Small intestine (tissue), 7 donors: ENCODE measurements around the gene RALY. TPM values are rescaled to one million over a fixed set of nuclear protein-coding genes. Genes with fewer than 3 reads are reported as not detected.

ENCODE experiments used
- DNase-seq, 2 donors: peaks; one replicate each; pipeline versions ENCODE4 v3.0.0 to v3.0.0-alpha.2; 2013
- FAIRE-seq: peaks from 2 replicates; lab custom pipeline; 2012; peaks lifted over from hg19 to GRCh38; lab: Jason Lieb, UNC
- H3K27ac ChIP-seq, 3 donors: one replicate each; pipeline ENCODE4 v1.5.1; 2013; ENCODE audit warnings: low read length in 2 of 3, mild to moderate bottlenecking in 2 of 3, control low read depth in 1 of 3, inconsistent platforms in 1 of 3, low read depth in 1 of 3, moderate library complexity in 1 of 3
- H3K27me3 ChIP-seq, 3 donors: one replicate each; pipeline ENCODE4 v1.6.1; 2013; ENCODE audit warnings: low read length in 3 of 3, inconsistent platforms in 1 of 3; ENCODE audit not compliant: control insufficient read depth in 3 of 3, insufficient read depth in 3 of 3
- H3K36me3 ChIP-seq, 3 donors: one replicate each; pipeline ENCODE4 v1.6.1; 2013; ENCODE audit warnings: low read length in 3 of 3, inconsistent platforms in 1 of 3, low read depth in 1 of 3, mild to moderate bottlenecking in 1 of 3, moderate library complexity in 1 of 3; ENCODE audit not compliant: control insufficient read depth in 3 of 3, insufficient read depth in 2 of 3
- H3K4me1 ChIP-seq, 3 donors: one replicate each; pipeline ENCODE4 v1.6.1; 2013; ENCODE audit warnings: low read length in 2 of 3, inconsistent platforms in 1 of 3, low read depth in 1 of 3, mild to moderate bottlenecking in 1 of 3, moderate library complexity in 1 of 3; ENCODE audit not compliant: control insufficient read depth in 3 of 3, insufficient read depth in 2 of 3
- H3K4me3 ChIP-seq, 3 donors: one replicate each; pipeline ENCODE4 v1.5.1; 2013; ENCODE audit warnings: low read length in 3 of 3, control low read depth in 1 of 3, inconsistent platforms in 1 of 3, low read depth in 1 of 3, mild to moderate bottlenecking in 1 of 3, moderate library complexity in 1 of 3
- H3K9me3 ChIP-seq, 2 donors: one replicate each; pipeline ENCODE4 v1.6.1; 2013; ENCODE audit warnings: low read depth in 1 of 2, low read length in 1 of 2; ENCODE audit not compliant: control insufficient read depth in 2 of 2, insufficient read depth in 1 of 2
- WGBS, 3 donors: extraction: QIAGEN DNeasy Blood & Tissue Kit; methylation state at CpG; one replicate each; pipeline ENCODE4 v1.1.7; 2013; 5-methylcytosine and 5-hydroxymethylcytosine counted together
- polyA plus RNA-seq, 4 donors: library from polyadenylated mRNA; stranded (reverse) in 3 of 4; unstranded in 1 of 4; fragments of 200-250 nt in 3 of 4; fragments of 120-200 nt in 1 of 4; gene quantifications; one replicate each; pipeline versions ENCODE4 v1.2.1 to v1.2.3, GENCODE V29; 2013
- donor health status: healthy with polysubstance abuse.
- donor health status: control.
- donor health status: control.
- donor health status: Bipolar disorder and iron deficiency.
- donor health status: healthy.

The RALY gene
- polyA plus RNA-seq, 4 donors = 108 to 166 (median 145) TPM

DNA sequence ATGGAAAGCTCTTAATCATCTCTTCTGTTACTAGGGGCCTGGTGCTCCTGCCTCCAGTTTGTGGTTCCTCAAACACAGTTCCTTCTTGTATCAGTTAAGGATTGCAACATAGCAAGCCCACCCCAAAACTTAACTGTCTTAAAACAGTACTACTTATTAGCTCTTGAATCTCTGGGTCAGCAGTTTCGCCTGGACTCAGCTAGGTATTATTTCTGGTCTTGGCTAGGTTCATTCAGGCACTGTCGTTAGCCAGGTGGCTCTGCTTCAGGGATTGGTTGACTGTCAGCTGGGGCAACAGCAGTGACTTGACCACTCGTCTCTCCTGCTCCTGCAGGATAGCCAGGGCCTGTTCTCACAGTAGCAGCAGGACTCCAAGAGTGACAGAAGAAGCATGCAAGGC, 30.0 kb upstream of the RALY start:
- Histone ChIP-seq H3K9me3 (peaks cover 0 to 4% of the 10 kb centered on the region in 2 donors), H3K4me1 (no peaks in the 10 kb centered on the region), H3K27ac (no peak overlapping the region), H3K27me3 (no peaks in the 10 kb centered on the region), H3K4me3 (no peak overlapping the region), H3K36me3 (no peaks in the 10 kb centered on the region)
- DNase-seq (no peak), FAIRE-seq (no peak)
- WGBS, 3 donors = 74 to 83% (median 77%) methylated on average over 3 of the region's 3 CpGs

DNA sequence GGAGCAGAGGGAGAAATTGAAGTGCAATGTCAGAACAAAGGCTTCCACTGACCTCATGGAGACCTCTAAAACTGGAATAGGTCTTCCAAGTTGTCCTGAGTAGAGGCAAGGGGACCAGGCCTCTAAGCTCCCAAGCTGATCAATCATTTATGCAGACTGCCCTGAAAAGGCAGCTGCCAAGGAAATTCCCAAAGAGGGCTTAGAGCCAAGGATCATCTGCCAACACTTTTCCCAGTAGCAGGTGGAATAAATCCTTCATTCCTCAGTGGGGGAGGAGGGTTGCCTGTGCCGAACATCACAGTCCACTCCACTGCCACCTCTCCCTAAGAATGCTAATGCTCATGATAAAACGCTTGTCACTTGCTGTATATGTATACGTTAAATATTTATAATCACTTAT, 29.3 kb upstream of the RALY start:
- H3K4me3 ChIP-seq = no peak overlapping the region
- H3K27ac ChIP-seq = no peak overlapping the region
- 71 to 77% (median 75%) methylated on average over 3 of the region's 3 CpGs for WGBS, 3 donors
- DNase-seq = no peak
- no peak for FAIRE-seq
- H3K27me3 ChIP-seq = no peaks in the 10 kb centered on the region
- H3K36me3 ChIP-seq = no peaks in the 10 kb centered on the region
- peaks cover 0 to 4% of the 10 kb centered on the region in 2 donors for H3K9me3 ChIP-seq
- no peaks in the 10 kb centered on the region for H3K4me1 ChIP-seq

DNA sequence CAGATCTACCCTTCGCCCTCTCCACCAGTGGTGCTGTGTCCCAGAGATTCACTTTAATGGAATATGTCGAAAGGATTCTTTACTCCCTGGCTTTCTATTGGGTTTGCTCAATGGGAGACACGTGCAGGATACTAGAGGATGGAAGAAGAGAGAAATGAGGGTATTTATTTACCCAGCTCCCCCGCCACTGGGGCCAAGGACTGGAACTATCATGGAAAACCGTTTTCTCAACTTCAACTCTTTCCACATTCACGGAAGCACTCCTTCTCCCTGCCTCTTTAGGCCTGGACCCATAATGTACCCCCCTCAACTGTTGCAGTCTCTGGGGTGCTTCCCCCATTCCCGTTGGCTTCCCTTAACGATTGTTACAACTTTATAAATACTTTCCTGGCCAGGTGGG, 26.6 kb upstream of the RALY start:
- Histone ChIP-seq H3K36me3 (no peaks in the 10 kb centered on the region), H3K27me3 (no peaks in the 10 kb centered on the region), H3K27ac (no peak overlapping the region), H3K4me3 (no peak overlapping the region), H3K4me1 (no peaks in the 10 kb centered on the region), H3K9me3 (peaks cover 0 to 7% of the 10 kb centered on the region in 2 donors)
- FAIRE-seq = no peak
- no peak for DNase-seq
- WGBS, 3 donors = 89 to 92% (median 90%) methylated on average over 8 of the region's 8 CpGs

DNA sequence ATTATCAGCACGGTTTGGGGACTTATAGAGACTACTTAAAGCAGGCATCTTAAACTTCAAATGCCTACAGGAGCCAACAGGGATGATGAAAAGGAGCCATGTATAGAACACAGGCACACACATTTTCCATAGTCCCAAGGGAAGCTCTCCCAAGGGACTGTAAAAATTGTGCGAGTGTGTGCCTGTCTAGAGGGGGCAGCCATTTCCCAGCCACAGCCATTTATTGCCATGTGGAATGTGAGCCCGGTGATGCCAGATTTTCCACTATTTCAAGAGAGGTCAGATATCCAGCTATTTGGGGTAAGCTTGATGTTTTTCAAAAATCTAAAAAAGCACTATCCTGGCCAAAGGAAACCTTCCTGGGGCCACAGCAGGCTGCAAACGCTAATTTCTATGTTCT, 24.1 kb upstream of the RALY start:
- FAIRE-seq = no peak
- WGBS, 3 donors = 76 to 85% (median 82%) methylated on average over 4 of the region's 4 CpGs
- H3K9me3 ChIP-seq = peaks cover 0 to 7% of the 10 kb centered on the region in 2 donors
- no peak for DNase-seq
- no peaks in the 10 kb centered on the region for H3K36me3 ChIP-seq
- no peaks in the 10 kb centered on the region for H3K27me3 ChIP-seq
- no peak overlapping the region for H3K27ac ChIP-seq
- no peak overlapping the region for H3K4me3 ChIP-seq
- no peaks in the 10 kb centered on the region for H3K4me1 ChIP-seq

DNA sequence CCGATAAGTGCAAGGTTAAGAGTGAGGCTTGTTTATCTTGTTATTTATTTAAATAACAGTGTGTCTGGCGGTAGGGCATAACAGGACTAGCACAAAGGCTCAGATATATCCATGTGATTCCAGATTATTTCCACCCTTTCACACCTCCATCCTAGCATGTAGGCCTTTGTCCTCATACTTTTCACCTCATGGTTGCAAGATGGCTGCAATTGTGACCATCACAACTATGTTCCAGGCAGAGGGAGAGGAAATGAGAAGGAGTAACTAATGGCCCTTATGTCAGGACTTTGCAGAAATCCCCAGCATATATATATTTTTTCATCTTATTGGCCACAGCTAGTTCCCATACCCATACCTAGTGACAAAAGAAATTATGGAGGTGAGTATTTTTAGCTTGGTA, 23.5 kb upstream of the RALY start:
- Histone ChIP-seq H3K27me3 (no peaks in the 10 kb centered on the region), H3K4me1 (no peaks in the 10 kb centered on the region), H3K4me3 (no peak overlapping the region), H3K9me3 (peaks cover 0 to 7% of the 10 kb centered on the region in 2 donors), H3K27ac (no peak overlapping the region), H3K36me3 (no peaks in the 10 kb centered on the region)
- DNase-seq (no peak), FAIRE-seq (no peak)
- WGBS, 3 donors = 95 to 100% (median 95%) methylated on average over 2 of the region's 2 CpGs

DNA sequence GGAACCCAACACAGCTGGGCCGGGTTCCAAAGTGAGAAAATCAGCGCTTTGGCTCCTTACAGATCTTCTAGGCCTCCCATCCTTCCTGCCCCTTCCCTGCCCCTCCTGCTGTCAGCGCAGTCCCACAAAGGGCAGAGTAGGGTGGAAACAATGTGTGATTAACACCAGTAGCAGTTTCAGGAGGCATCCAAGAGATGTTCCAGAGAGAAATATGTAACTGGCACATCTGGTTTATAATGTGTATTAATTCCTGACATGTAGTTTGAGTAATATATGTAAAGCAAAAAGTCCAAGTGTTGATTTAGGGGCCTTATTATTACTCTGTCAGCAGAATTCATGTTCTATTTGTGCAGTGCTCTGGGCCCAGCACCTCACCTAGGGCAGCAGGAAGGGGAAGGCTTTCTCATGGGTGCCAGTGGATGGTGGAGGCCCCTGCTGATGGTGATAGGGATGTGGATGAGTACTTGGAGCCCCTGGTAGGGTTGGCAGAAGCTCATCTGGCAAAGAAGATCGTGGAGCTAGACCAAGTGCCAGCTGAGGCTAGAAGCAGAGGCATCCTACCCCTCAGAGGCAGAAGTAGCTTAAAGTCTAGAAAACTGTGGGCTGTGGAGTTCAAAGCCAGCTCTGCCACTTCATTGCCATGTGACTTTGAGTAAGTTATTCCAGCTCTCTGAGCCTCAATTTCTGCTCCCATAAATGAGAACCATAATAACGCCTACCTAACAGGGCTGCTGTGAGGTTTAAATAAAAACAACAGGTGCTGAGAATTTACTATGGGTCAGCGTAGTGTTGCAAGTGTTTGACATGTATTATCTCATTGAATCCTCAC, 22.4 kb upstream of the RALY start:
- no peaks in the 10 kb centered on the region for H3K4me1 ChIP-seq
- DNase-seq (no peak), FAIRE-seq (no peak)
- no peaks in the 10 kb centered on the region for H3K36me3 ChIP-seq
- no peak overlapping the region for H3K4me3 ChIP-seq
- 80 to 88% (median 84%) methylated on average over 6 of the region's 6 CpGs for WGBS, 3 donors
- H3K27ac ChIP-seq = no peak overlapping the region
- H3K9me3 ChIP-seq = peaks cover 0 to 7% of the 10 kb centered on the region in 2 donors
- no peaks in the 10 kb centered on the region for H3K27me3 ChIP-seq

DNA sequence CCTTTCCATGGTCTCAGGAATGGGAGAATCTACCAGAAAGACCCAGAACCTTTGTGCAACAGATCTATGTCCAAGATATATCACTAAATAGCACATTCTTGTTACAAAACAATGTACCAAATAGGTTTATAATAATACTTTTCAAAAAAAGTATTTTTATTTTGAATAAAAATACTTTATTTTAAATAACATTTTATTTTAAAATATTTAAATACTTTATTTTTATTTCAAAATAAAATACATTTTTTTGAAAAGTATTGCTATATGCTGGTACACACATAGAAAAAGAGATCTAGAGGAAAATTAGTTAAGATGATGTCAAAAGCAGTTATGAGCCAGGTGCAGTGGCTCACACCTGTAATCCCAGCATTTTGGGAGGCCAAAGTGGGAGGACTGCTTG, 16.8 kb upstream of the RALY start:
- H3K9me3 ChIP-seq = peaks cover 0 to 6% of the 10 kb centered on the region in 2 donors
- H3K4me1 ChIP-seq = no peaks in the 10 kb centered on the region
- no peak overlapping the region for H3K4me3 ChIP-seq
- no peak for FAIRE-seq
- no peaks in the 10 kb centered on the region for H3K27me3 ChIP-seq
- no peaks in the 10 kb centered on the region for H3K36me3 ChIP-seq
- no peak overlapping the region for H3K27ac ChIP-seq
- no peak for DNase-seq

DNA sequence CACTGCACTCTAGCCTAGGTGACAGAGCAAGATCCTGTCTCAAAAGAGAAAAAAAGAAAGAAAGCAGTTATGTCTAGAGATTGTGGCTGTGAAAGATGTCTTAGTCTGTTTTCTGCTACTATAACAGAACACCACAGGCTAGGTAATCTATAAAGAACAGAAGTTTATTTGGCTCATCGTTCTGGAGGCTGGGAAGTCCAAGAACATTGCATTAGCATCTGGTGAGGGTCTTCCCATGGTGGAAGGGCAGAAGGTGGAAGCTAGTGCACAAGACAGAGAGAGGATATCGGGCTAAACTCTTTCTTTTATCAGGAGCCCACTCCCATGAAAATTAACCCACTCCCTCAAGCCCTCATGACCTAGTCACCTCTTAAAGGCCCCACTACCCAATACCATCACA, 16.2 kb upstream of the RALY start:
- no peak overlapping the region for H3K27ac ChIP-seq
- DNase-seq (no peak), FAIRE-seq (no peak)
- peaks cover 0 to 6% of the 10 kb centered on the region in 2 donors for H3K9me3 ChIP-seq
- 62 to 94% (median 85%) methylated on average over 2 of the region's 2 CpGs for WGBS, 3 donors
- no peaks in the 10 kb centered on the region for H3K27me3 ChIP-seq
- no peak overlapping the region for H3K4me3 ChIP-seq
- no peaks in the 10 kb centered on the region for H3K36me3 ChIP-seq
- H3K4me1 ChIP-seq = no peaks in the 10 kb centered on the region

DNA sequence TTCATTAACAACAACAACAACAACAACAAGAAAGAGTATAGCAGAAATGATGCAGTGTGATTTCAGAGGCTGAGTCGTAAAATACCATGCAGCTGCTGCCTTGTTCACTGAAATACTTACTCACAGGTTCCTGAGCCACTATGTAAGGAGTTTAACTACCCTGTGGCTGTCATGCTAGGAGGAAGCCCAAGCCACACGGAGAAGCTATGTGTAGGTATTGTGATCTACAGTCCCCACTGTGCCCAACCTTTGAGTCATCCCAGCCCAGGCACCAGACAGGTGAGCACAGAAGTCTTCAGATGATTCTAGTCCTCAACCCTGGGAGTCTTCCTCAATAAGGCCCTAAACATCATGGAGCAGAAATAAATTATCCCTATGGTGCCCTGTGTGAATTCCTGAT, 14.6 kb upstream of the RALY start:
- Histone ChIP-seq H3K27ac (no peak overlapping the region), H3K36me3 (no peaks in the 10 kb centered on the region), H3K4me1 (no peaks in the 10 kb centered on the region), H3K4me3 (no peak overlapping the region), H3K27me3 (no peaks in the 10 kb centered on the region), H3K9me3 (peaks cover 0 to 6% of the 10 kb centered on the region in 2 donors)
- WGBS, 3 donors = 79 to 82% (median 82%) methylated on average over 2 of the region's 2 CpGs
- FAIRE-seq (no peak), DNase-seq (no peak)
